ENCODE data around the gene AOPEP. TPM values are rescaled to one million over a fixed set of nuclear protein-coding genes. Genes with fewer than 3 reads are reported as not detected.

The AOPEP gene
- total RNA-seq, 1 experiment from 2014 or later, result 32.4 TPM

DNA sequence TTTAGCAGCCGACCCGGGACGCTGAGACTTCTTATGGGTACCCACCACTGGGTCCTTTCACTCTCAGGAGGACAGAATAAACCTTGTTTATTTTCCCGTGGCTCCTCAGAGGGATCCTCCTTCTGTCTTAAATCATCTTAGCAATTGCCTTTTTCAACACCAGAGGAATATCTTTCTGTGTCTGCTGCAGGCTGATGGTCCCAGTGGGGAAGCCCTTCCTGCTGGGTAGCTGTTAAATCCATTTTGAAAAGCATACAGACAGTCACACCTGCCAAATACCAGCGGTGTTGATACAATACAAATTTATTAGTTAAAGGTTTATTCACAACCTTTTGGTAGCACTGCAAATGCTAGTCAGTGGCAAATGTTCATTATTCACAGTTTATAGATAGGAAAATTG is 222.9 kb downstream of the AOPEP start:
- Mint-ChIP-seq H3K36me3 (ENCODE audit: insufficient read depth, unreplicated experiment) (no peaks in the 10 kb centered on the region), H3K4me3 (ENCODE audit: unreplicated experiment) (no peak overlapping the region), H3K27ac (ENCODE audit: low read depth, unreplicated experiment) (no peak overlapping the region), H3K4me1 (ENCODE audit: insufficient read depth, unreplicated experiment) (peaks cover 69% of the 10 kb centered on the region), H3K9me3 (ENCODE audit: unreplicated experiment) (no peaks in the 10 kb centered on the region), H3K27me3 (ENCODE audit: insufficient read depth, unreplicated experiment) (no peaks in the 10 kb centered on the region)
- TF ChIP-seq CTCF (IDR thresholded peaks at IDR 0.05; ENCODE audit: unreplicated experiment), result no peak
- no peak for DNase-seq (ENCODE audit: unreplicated experiment)
- intact Hi-C loops (cut with micrococcal nuclease), result no loop called here
- BruUV-seq (replicated peaks), result no TSS peak
- CTCF ChIA-PET, result interaction anchor here (0.6 to 1.7 kb wide), 2 partner anchors 13 to 54 kb away, joined by 3 to 4 read pairs; no protein-coding TSS in a partner anchor
- POLR2A ChIA-PET, result interaction anchor here (0.6 to 2.1 kb wide), 5 partner anchors 26 to 1512 kb away, joined by 3 to 11 read pairs (median 5); no protein-coding TSS in a partner anchor

GRCh38 chr9:94950040-94950578 is 223.6 kb downstream of the AOPEP start:
- Mint-ChIP-seq H3K27ac (ENCODE audit: low read depth, unreplicated experiment) (peak overlapping the region; percentile 57), H3K36me3 (ENCODE audit: insufficient read depth, unreplicated experiment) (no peaks in the 10 kb centered on the region), H3K4me1 (ENCODE audit: insufficient read depth, unreplicated experiment) (peaks cover 65% of the 10 kb centered on the region), H3K4me3 (ENCODE audit: unreplicated experiment) (no peak overlapping the region), H3K27me3 (ENCODE audit: insufficient read depth, unreplicated experiment) (no peaks in the 10 kb centered on the region), H3K9me3 (ENCODE audit: unreplicated experiment) (no peaks in the 10 kb centered on the region)
- intact Hi-C loops (cut with micrococcal nuclease), result no loop called here
- ChIA-PET POLR2A (interaction anchor here (0.7 to 2.5 kb wide), 5 partner anchors 27 to 98 kb away, joined by 3 to 11 read pairs (median 5); no protein-coding TSS in a partner anchor), CTCF (interaction anchor here (0.6 to 1.7 kb wide), 3 partner anchors 13 to 167 kb away, joined by 3 to 4 read pairs (median 4); no protein-coding TSS in a partner anchor)
- no peak for TF ChIP-seq CTCF (IDR thresholded peaks at IDR 0.05; ENCODE audit: unreplicated experiment)
- BruUV-seq (replicated peaks), result no TSS peak
- no peak for DNase-seq (ENCODE audit: unreplicated experiment)

DNA sequence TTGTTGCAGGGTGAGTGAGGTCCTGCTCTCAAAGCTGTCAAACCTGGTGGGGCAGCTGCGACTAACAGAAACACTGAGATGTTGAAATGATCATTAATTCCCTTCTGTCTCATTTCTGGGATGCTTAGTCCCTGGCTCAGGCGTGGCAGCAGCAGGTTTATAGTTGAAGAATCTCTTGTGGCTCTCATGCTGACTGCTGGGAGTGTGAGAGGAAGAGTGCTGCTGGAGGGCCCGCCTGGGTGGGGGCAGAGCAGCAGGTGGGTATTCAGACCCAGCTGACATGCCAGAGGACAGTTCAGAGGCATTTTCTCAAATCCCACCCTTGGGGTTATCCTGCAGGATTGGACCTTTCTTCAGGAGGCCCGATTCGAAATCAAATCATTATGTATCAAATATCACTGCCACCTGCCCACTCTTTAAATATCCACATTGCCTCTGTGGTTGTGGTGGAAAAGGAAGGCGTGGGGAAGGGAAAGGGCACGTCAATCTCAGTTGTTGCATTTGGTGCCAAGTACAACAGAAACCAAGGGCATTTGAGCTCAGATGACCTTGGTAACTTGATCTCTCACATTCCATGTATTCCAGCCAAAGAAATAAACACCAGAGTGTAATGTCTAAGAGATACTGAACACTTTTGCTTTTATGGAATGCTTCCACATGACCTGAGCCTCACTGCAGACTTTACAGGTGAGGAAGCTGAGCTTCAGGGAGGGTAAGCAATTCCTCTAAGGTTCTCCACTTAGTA is 224.3 kb downstream of the AOPEP start:
- Mint-ChIP-seq H3K4me1 (ENCODE audit: insufficient read depth, unreplicated experiment) (peaks cover 60% of the 10 kb centered on the region), H3K27me3 (ENCODE audit: insufficient read depth, unreplicated experiment) (no peaks in the 10 kb centered on the region), H3K9me3 (ENCODE audit: unreplicated experiment) (no peaks in the 10 kb centered on the region), H3K4me3 (ENCODE audit: unreplicated experiment) (no peak overlapping the region), H3K27ac (ENCODE audit: low read depth, unreplicated experiment) (peak overlapping the region; percentile 57), H3K36me3 (ENCODE audit: insufficient read depth, unreplicated experiment) (no peaks in the 10 kb centered on the region)
- CTCF ChIA-PET, result interaction anchor here (0.9 to 1.7 kb wide), 4 partner anchors 52 to 175 kb away, joined by 3 to 4 read pairs (median 4); no protein-coding TSS in a partner anchor
- no peak for TF ChIP-seq CTCF (IDR thresholded peaks at IDR 0.05; ENCODE audit: unreplicated experiment)
- POLR2A ChIA-PET, result interaction anchor here (0.7 to 2.5 kb wide), 6 partner anchors 21 to 167 kb away, joined by 3 to 11 read pairs (median 4); no protein-coding TSS in a partner anchor
- no TSS peak for BruUV-seq (replicated peaks)
- intact Hi-C loops (cut with micrococcal nuclease), result no loop called here
- DNase-seq (ENCODE audit: unreplicated experiment), result peak; percentile 52

Data from MCF 10A (cell line).